C4-2B (cell line): ENCODE results near the gene C16orf74.

ENCODE experiments used
- ZFX ChIP-seq: fragments of 450-650 bp; IDR thresholded peaks from 2 replicates; pipeline ENCODE4 v1.6.1; 2017
- TF ChIP-seq, protein P1 (sequence below): fragments of 450-650 bp; conservative IDR thresholded peaks from 2 replicates; pipeline ENCODE4 v1.5.1; 2017; ENCODE audit warnings: mild to moderate bottlenecking

DNA sequence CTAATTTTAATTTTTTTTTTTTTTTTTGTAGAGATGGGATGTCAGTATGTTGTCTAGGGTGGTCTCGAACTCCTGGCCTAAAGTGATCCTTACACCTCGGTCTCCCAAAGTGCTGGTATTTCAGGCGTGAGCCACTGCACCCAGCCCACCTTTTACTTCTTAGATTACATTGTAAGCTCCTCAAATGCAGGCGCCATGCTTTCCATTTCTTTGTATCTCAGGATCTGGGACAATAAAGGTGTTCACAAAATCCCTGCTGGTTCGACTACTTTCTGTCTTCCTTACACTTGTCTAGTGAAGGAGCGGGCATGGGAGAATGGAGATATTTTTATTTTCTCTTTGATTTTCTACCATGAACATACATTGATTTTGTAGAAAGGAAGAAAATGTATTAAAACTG is 23.2 kb upstream of the C16orf74 start:
- TF ChIP-seq, protein P1, sequence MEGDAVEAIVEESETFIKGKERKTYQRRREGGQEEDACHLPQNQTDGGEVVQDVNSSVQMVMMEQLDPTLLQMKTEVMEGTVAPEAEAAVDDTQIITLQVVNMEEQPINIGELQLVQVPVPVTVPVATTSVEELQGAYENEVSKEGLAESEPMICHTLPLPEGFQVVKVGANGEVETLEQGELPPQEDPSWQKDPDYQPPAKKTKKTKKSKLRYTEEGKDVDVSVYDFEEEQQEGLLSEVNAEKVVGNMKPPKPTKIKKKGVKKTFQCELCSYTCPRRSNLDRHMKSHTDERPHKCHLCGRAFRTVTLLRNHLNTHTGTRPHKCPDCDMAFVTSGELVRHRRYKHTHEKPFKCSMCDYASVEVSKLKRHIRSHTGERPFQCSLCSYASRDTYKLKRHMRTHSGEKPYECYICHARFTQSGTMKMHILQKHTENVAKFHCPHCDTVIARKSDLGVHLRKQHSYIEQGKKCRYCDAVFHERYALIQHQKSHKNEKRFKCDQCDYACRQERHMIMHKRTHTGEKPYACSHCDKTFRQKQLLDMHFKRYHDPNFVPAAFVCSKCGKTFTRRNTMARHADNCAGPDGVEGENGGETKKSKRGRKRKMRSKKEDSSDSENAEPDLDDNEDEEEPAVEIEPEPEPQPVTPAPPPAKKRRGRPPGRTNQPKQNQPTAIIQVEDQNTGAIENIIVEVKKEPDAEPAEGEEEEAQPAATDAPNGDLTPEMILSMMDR = no peak
- TF ChIP-seq ZFX = no peak
